ENCODE results near the gene DEFB131A. TPM values are rescaled to one million over a fixed set of nuclear protein-coding genes. Genes with fewer than 3 reads are reported as not detected.
"Not testable (repeated sequence)": the region's sequence is repeated elsewhere in the genome, so short reads cannot be mapped to it uniquely, and the experiment has no call there.

Gene DEFB131A
- total RNA-seq, 2 donors from 2014 or later = not detected

- not testable (repeated sequence) for H3K4me3 ChIP-seq (ENCODE audit: low read length); H3K9ac ChIP-seq (ENCODE audit: extremely low read depth, low read length, poor library complexity, severe bottlenecking); H3K36me3 Mint-ChIP-seq (ENCODE audit: low read depth); H3K27ac ChIP-seq (ENCODE audit: low read depth, low read length); H3K4me1 ChIP-seq (ENCODE audit: control insufficient read depth, insufficient read depth, low read length); H3K9me3 Mint-ChIP-seq; H3K4me1 Mint-ChIP-seq; H3K27me3 ChIP-seq (ENCODE audit: control insufficient read depth, insufficient read depth, low read length, poor library complexity, severe bottlenecking); H3K4me3 Mint-ChIP-seq; DNase-seq; H3K9me3 ChIP-seq (ENCODE audit: control insufficient read depth, low read length); H3K36me3 ChIP-seq (ENCODE audit: control insufficient read depth, insufficient read depth, low read length); H3K27ac Mint-ChIP-seq; H3K27me3 Mint-ChIP-seq (ENCODE audit: insufficient read depth)
- 92% methylated on average over 4 to 13 of the region's 15 CpGs for WGBS, 2 experiments (ENCODE audit: insufficient coverage in 1 of 2, insufficient read length in 1 of 2)
These were observed 44.6 kb downstream of the DEFB131A start for GRCh38 chr4:9488796-9489195.

- H3K27ac ChIP-seq (ENCODE audit: low read depth, low read length); H3K9ac ChIP-seq (ENCODE audit: extremely low read depth, low read length, poor library complexity, severe bottlenecking); H3K4me1 Mint-ChIP-seq; DNase-seq; H3K27me3 Mint-ChIP-seq (ENCODE audit: insufficient read depth); H3K36me3 Mint-ChIP-seq (ENCODE audit: low read depth); H3K27me3 ChIP-seq (ENCODE audit: control insufficient read depth, insufficient read depth, low read length, poor library complexity, severe bottlenecking); H3K9me3 ChIP-seq (ENCODE audit: control insufficient read depth, low read length); H3K4me3 Mint-ChIP-seq; H3K36me3 ChIP-seq (ENCODE audit: control insufficient read depth, insufficient read depth, low read length); H3K4me1 ChIP-seq (ENCODE audit: control insufficient read depth, insufficient read depth, low read length); H3K4me3 ChIP-seq (ENCODE audit: low read length); H3K9me3 Mint-ChIP-seq; H3K27ac Mint-ChIP-seq: not testable (repeated sequence)
- 72 to 88% methylated on average over 4 to 7 of the region's 7 CpGs for WGBS, 2 experiments (ENCODE audit: insufficient coverage in 1 of 2, insufficient read length in 1 of 2)
These were observed 46.3 kb downstream of the DEFB131A start for GRCh38 chr4:9490496-9490895.

GRCh38 chr4:9490986-9491385, 46.8 kb downstream of the DEFB131A start:
- WGBS, 2 experiments (ENCODE audit: insufficient coverage in 1 of 2, insufficient read length in 1 of 2) = 56 to 81% methylated on average over 3 to 12 of the region's 17 CpGs
- not testable (repeated sequence) for H3K9me3 ChIP-seq (ENCODE audit: control insufficient read depth, low read length); H3K9me3 Mint-ChIP-seq; H3K27ac ChIP-seq (ENCODE audit: low read depth, low read length); H3K36me3 Mint-ChIP-seq (ENCODE audit: low read depth); H3K27ac Mint-ChIP-seq; H3K4me1 Mint-ChIP-seq; H3K27me3 ChIP-seq (ENCODE audit: control insufficient read depth, insufficient read depth, low read length, poor library complexity, severe bottlenecking); H3K9ac ChIP-seq (ENCODE audit: extremely low read depth, low read length, poor library complexity, severe bottlenecking); H3K4me3 ChIP-seq (ENCODE audit: low read length); H3K4me1 ChIP-seq (ENCODE audit: control insufficient read depth, insufficient read depth, low read length); DNase-seq; H3K36me3 ChIP-seq (ENCODE audit: control insufficient read depth, insufficient read depth, low read length); H3K4me3 Mint-ChIP-seq; H3K27me3 Mint-ChIP-seq (ENCODE audit: insufficient read depth)

- H3K27me3 ChIP-seq (ENCODE audit: control insufficient read depth, insufficient read depth, low read length, poor library complexity, severe bottlenecking) = peaks cover 13% of the 10 kb centered on the region
- not testable (repeated sequence) for H3K4me1 Mint-ChIP-seq; DNase-seq; H3K4me3 ChIP-seq (ENCODE audit: low read length); H3K9ac ChIP-seq (ENCODE audit: extremely low read depth, low read length, poor library complexity, severe bottlenecking); H3K27ac Mint-ChIP-seq; H3K27ac ChIP-seq (ENCODE audit: low read depth, low read length); H3K9me3 Mint-ChIP-seq; H3K36me3 ChIP-seq (ENCODE audit: control insufficient read depth, insufficient read depth, low read length); H3K4me1 ChIP-seq (ENCODE audit: control insufficient read depth, insufficient read depth, low read length); H3K9me3 ChIP-seq (ENCODE audit: control insufficient read depth, low read length); H3K4me3 Mint-ChIP-seq; H3K36me3 Mint-ChIP-seq (ENCODE audit: low read depth)
- peaks cover 28% of the 10 kb centered on the region for H3K27me3 Mint-ChIP-seq (ENCODE audit: insufficient read depth)
- WGBS, 2 experiments (ENCODE audit: insufficient coverage in 1 of 2, insufficient read length in 1 of 2) = 69 to 80% methylated on average over 2 to 19 of the region's 19 CpGs
These were observed 49.4 kb downstream of the DEFB131A start for GRCh38 chr4:9493589-9493988.

GRCh38 chr4:9494256-9495035, 50.2 kb downstream of the DEFB131A start:
- H3K9me3 ChIP-seq (ENCODE audit: control insufficient read depth, low read length); H3K4me3 ChIP-seq (ENCODE audit: low read length); H3K4me3 Mint-ChIP-seq; H3K4me1 ChIP-seq (ENCODE audit: control insufficient read depth, insufficient read depth, low read length); H3K9me3 Mint-ChIP-seq; H3K36me3 Mint-ChIP-seq (ENCODE audit: low read depth); H3K4me1 Mint-ChIP-seq; H3K27ac Mint-ChIP-seq; H3K27ac ChIP-seq (ENCODE audit: low read depth, low read length); H3K36me3 ChIP-seq (ENCODE audit: control insufficient read depth, insufficient read depth, low read length); H3K9ac ChIP-seq (ENCODE audit: extremely low read depth, low read length, poor library complexity, severe bottlenecking); DNase-seq: not testable (repeated sequence)
- peaks cover 13% of the 10 kb centered on the region for H3K27me3 ChIP-seq (ENCODE audit: control insufficient read depth, insufficient read depth, low read length, poor library complexity, severe bottlenecking)
- H3K27me3 Mint-ChIP-seq (ENCODE audit: insufficient read depth) = peaks cover 33% of the 10 kb centered on the region
- 77 to 89% methylated on average over 6 to 11 of the region's 11 CpGs for WGBS, 2 experiments (ENCODE audit: insufficient coverage in 1 of 2, insufficient read length in 1 of 2)
